ENCODE data around the gene AOPEP.

GRCh38 chr9:94761481-94761880 is 35.0 kb downstream of the AOPEP start:
- TF ChIP-seq CEBPZ (IDR thresholded peaks at IDR 0.05; ENCODE audit: borderline replicate concordance, low read depth, low read length) (no peak), EP300 (IDR thresholded peaks at IDR 0.05; ENCODE audit: low read length) (no peak), CTCF (IDR thresholded peaks at IDR 0.05 in 2 of 3, conservative IDR thresholded peaks at IDR 0.05 in 1 of 3; ENCODE audit: insufficient read depth in 2 of 3, low read depth in 1 of 3, low read length in 3 of 3) (no peak), ZNF740 (CRISPR knock-in tag; IDR thresholded peaks at IDR 0.05) (no peak), ZNF740 (tag; IDR thresholded peaks at IDR 0.05) (no peak), NR2F6 (CRISPR knock-in tag; IDR thresholded peaks at IDR 0.05) (no peak), NFIC (IDR thresholded peaks at IDR 0.05) (no peak), POLR2AphosphoS5 (IDR thresholded peaks at IDR 0.05; ENCODE audit: control insufficient read depth, insufficient read depth, low read depth, low read length) (no peak), ZZZ3 (IDR thresholded peaks at IDR 0.05) (no peak), SP1 (CRISPR knock-in tag; IDR thresholded peaks at IDR 0.05) (no peak), TBP (optimal IDR thresholded peaks at IDR 0.05; ENCODE audit: low read depth, low read length) (no peak)

Data from K562 (cell line).